ENCODE data around the gene EDIL3. TPM values are rescaled to one million over a fixed set of nuclear protein-coding genes. Genes with fewer than 3 reads are reported as not detected.
"Not testable (repeated sequence)": the region's sequence is repeated elsewhere in the genome, so short reads cannot be mapped to it uniquely, and the experiment has no call there.

EDIL3 gene
- total and polyA plus RNA-seq, 2 of the 8 experiments (the other 6 are each of a cell fraction or from before 2014, with no cell fraction given): 14.7 to 47.2 TPM

GRCh38 chr5:84317826-84318225, 66.9 kb downstream of the EDIL3 start:
- H2BK5ac ChIP-seq (ENCODE audit: low read depth, low read length); H3K23ac ChIP-seq (ENCODE audit: insufficient read length); H2BK15ac ChIP-seq (ENCODE audit: low read length); H2BK20ac ChIP-seq (ENCODE audit: low read length); H3K9me3 ChIP-seq (ENCODE audit: insufficient read depth in 2 of 2, low read depth in 1 of 2, low read length in 1 of 2); H3K4me2 ChIP-seq (ENCODE audit: insufficient read depth in 1 of 2, low read depth in 2 of 2, low read length in 2 of 2); FAIRE-seq; H3K9ac ChIP-seq (replicated peaks in 1 of 4; ENCODE audit: extremely low read depth in 1 of 4, low read depth in 3 of 4, low read length in 3 of 4); H3K4me3 ChIP-seq (ENCODE audit: extremely low read depth in 1 of 4, insufficient read depth in 2 of 4, low read depth in 3 of 4, low read length in 4 of 4); H3K4ac ChIP-seq (replicated peaks; ENCODE audit: insufficient read length, low read depth, low read length); H3K56ac ChIP-seq (replicated peaks; ENCODE audit: insufficient read length, low read depth, low read length); H4K91ac ChIP-seq (replicated peaks; ENCODE audit: insufficient read length, low read length); H3K27ac ChIP-seq (ENCODE audit: low read depth, low read length); POLR2A ChIA-PET (ENCODE audit: partially characterized antibody); H3K4me1 ChIP-seq (replicated peaks in 1 of 4; ENCODE audit: control insufficient read depth in 3 of 4, insufficient read depth in 4 of 4, low read length in 3 of 4); H2AFZ ChIP-seq (ENCODE audit: low read length); H4K8ac ChIP-seq (ENCODE audit: extremely low read depth, insufficient read depth, low read length); H3K14ac ChIP-seq (ENCODE audit: insufficient read length); CTCF ChIA-PET (ENCODE audit: partially characterized antibody); H2BK12ac ChIP-seq (ENCODE audit: low read depth, low read length); H2AK5ac ChIP-seq (ENCODE audit: low read depth, low read length); H4K5ac ChIP-seq (ENCODE audit: insufficient read length, low read depth, low read length); H3K18ac ChIP-seq (ENCODE audit: extremely low read depth, low read length); H3K27me3 ChIP-seq (replicated peaks in 1 of 4; ENCODE audit: control insufficient read depth in 3 of 4, extremely low read depth in 1 of 4, insufficient read depth in 3 of 4, low read length in 3 of 4); H3K36me3 ChIP-seq (ENCODE audit: control insufficient read depth in 2 of 4, insufficient read depth in 4 of 4, low read length in 3 of 4); DNase-seq (ENCODE audit: low read depth in 1 of 2, low spot score in 2 of 2); H2BK120ac ChIP-seq (replicated peaks; ENCODE audit: low read depth, low read length); H3K79me2 ChIP-seq (ENCODE audit: control insufficient read depth in 1 of 2, insufficient read depth in 2 of 2, low read length in 2 of 2); H3K23me2 ChIP-seq (ENCODE audit: low read depth, low read length); H3K79me1 ChIP-seq (ENCODE audit: low read depth, low read length); H4K20me1 ChIP-seq (replicated peaks in 1 of 2; ENCODE audit: control insufficient read depth in 1 of 2, insufficient read depth in 2 of 2, low read length in 2 of 2): not testable (repeated sequence)
- 100% methylated on average over 1 of the region's 1 CpG; no CpG with 5 or more reads in 1 of the 2 experiments for WGBS, 2 experiments (ENCODE audit: extremely low coverage in 1 of 2, insufficient coverage in 1 of 2, insufficient read length in 1 of 2, insufficient replicate concordance in 2 of 2, low coverage in 1 of 2, low lambda C conversion rate in 2 of 2, missing lambda C conversion rate in 1 of 2)

- H3K23me2 ChIP-seq (ENCODE audit: low read depth, low read length); H2BK15ac ChIP-seq (ENCODE audit: low read length); H3K56ac ChIP-seq (replicated peaks; ENCODE audit: insufficient read length, low read depth, low read length); FAIRE-seq; H3K4me2 ChIP-seq (ENCODE audit: insufficient read depth in 1 of 2, low read depth in 2 of 2, low read length in 2 of 2); H2AFZ ChIP-seq (ENCODE audit: low read length); H3K4me3 ChIP-seq (ENCODE audit: extremely low read depth in 1 of 4, insufficient read depth in 2 of 4, low read depth in 3 of 4, low read length in 4 of 4); H2BK5ac ChIP-seq (ENCODE audit: low read depth, low read length); H3K18ac ChIP-seq (ENCODE audit: extremely low read depth, low read length); H4K5ac ChIP-seq (ENCODE audit: insufficient read length, low read depth, low read length); H2BK20ac ChIP-seq (ENCODE audit: low read length); H3K79me2 ChIP-seq (ENCODE audit: control insufficient read depth in 1 of 2, insufficient read depth in 2 of 2, low read length in 2 of 2); POLR2A ChIA-PET (ENCODE audit: partially characterized antibody); H3K27ac ChIP-seq (ENCODE audit: low read depth, low read length); H3K14ac ChIP-seq (ENCODE audit: insufficient read length); DNase-seq (ENCODE audit: low read depth in 1 of 2, low spot score in 2 of 2); H4K20me1 ChIP-seq (replicated peaks in 1 of 2; ENCODE audit: control insufficient read depth in 1 of 2, insufficient read depth in 2 of 2, low read length in 2 of 2); H3K9ac ChIP-seq (replicated peaks in 1 of 4; ENCODE audit: extremely low read depth in 1 of 4, low read depth in 3 of 4, low read length in 3 of 4); H2AK5ac ChIP-seq (ENCODE audit: low read depth, low read length); H3K23ac ChIP-seq (ENCODE audit: insufficient read length); H3K36me3 ChIP-seq (ENCODE audit: control insufficient read depth in 2 of 4, insufficient read depth in 4 of 4, low read length in 3 of 4); H4K8ac ChIP-seq (ENCODE audit: extremely low read depth, insufficient read depth, low read length); H2BK12ac ChIP-seq (ENCODE audit: low read depth, low read length); H3K27me3 ChIP-seq (replicated peaks in 1 of 4; ENCODE audit: control insufficient read depth in 3 of 4, extremely low read depth in 1 of 4, insufficient read depth in 3 of 4, low read length in 3 of 4); H3K79me1 ChIP-seq (ENCODE audit: low read depth, low read length); H2BK120ac ChIP-seq (replicated peaks; ENCODE audit: low read depth, low read length); H3K4ac ChIP-seq (replicated peaks; ENCODE audit: insufficient read length, low read depth, low read length); H3K9me3 ChIP-seq (ENCODE audit: insufficient read depth in 2 of 2, low read depth in 1 of 2, low read length in 1 of 2); H4K91ac ChIP-seq (replicated peaks; ENCODE audit: insufficient read length, low read length); H3K4me1 ChIP-seq (replicated peaks in 1 of 4; ENCODE audit: control insufficient read depth in 3 of 4, insufficient read depth in 4 of 4, low read length in 3 of 4); CTCF ChIA-PET (ENCODE audit: partially characterized antibody): not testable (repeated sequence)
- no CpG with 5 or more reads among the region's 30 CpGs for WGBS, 2 experiments (ENCODE audit: extremely low coverage in 1 of 2, insufficient coverage in 1 of 2, insufficient read length in 1 of 2, insufficient replicate concordance in 2 of 2, low coverage in 1 of 2, low lambda C conversion rate in 2 of 2, missing lambda C conversion rate in 1 of 2)
Measured at GRCh38 chr5:84312280-84312679, 72.4 kb downstream of the EDIL3 start.

Measured in H1 (cell line).